CD14-positive monocyte (primary cell): ENCODE data around the gene KIAA1191. TPM values are rescaled to one million over a fixed set of nuclear protein-coding genes. Genes with fewer than 3 reads are reported as not detected.
"Not testable (repeated sequence)": the region's sequence is repeated elsewhere in the genome, so short reads cannot be mapped to it uniquely, and the experiment has no call there.

Experiments
- DNase-seq, 3 donors: peaks; one replicate each; pipeline ENCODE4 v3.0.0-alpha.2; 2011 to 2022
- H2AFZ ChIP-seq: 2 replicates; pipeline ENCODE4 v1.6.0; 2012; ENCODE audit warnings: mild to moderate bottlenecking, low read depth, low read length, inconsistent platforms; ENCODE audit not compliant: insufficient read depth, poor library complexity, severe bottlenecking
- H3K27ac ChIP-seq, 2 donors: 1 replicate in 1 of 2; 2 replicates in 1 of 2; pipeline ENCODE4 v1.5.1; 2012 to 2013; ENCODE audit warnings: low read length in 2 of 2, control low read depth in 1 of 2, inconsistent platforms in 1 of 2, low read depth in 1 of 2, mild to moderate bottlenecking in 1 of 2
- H3K27me3 ChIP-seq, 2 donors: one replicate each; pipeline versions ENCODE4 v1.6.0 to v1.6.1; 2011 to 2013; ENCODE audit warnings: low read length in 2 of 2; ENCODE audit not compliant: control insufficient read depth in 2 of 2, insufficient read depth in 2 of 2
- H3K36me3 ChIP-seq, 2 donors: replicated peaks in 1 of 2; 1 replicate in 1 of 2; 2 replicates in 1 of 2; pipeline versions ENCODE4 v1.5.1 to v1.6.1; 2012 to 2013; ENCODE audit warnings: low read length in 2 of 2, control low read depth in 1 of 2, inconsistent platforms in 1 of 2, mild to moderate bottlenecking in 1 of 2; ENCODE audit not compliant: insufficient read depth in 2 of 2, control insufficient read depth in 1 of 2
- H3K4me1 ChIP-seq, 2 donors: 1 replicate in 1 of 2; 2 replicates in 1 of 2; pipeline versions ENCODE4 v1.5.1 to v1.6.1; 2012 to 2013; ENCODE audit warnings: low read length in 2 of 2, control low read depth in 1 of 2, inconsistent platforms in 1 of 2, mild to moderate bottlenecking in 1 of 2, moderate library complexity in 1 of 2; ENCODE audit not compliant: insufficient read depth in 2 of 2, control insufficient read depth in 1 of 2
- H3K4me2 ChIP-seq: replicated peaks from 2 replicates; pipeline ENCODE3; 2012; ENCODE audit warnings: low read length, moderate library complexity, mild to moderate bottlenecking; ENCODE audit not compliant: poor library complexity, severe bottlenecking; ENCODE audit errors: extremely low read depth
- H3K4me3 ChIP-seq, 3 experiments: fragments of 200-600 bp in 1 of 3; sonication (generic) in 1 of 3; replicated peaks in 1 of 3; 1 replicate in 2 of 3; 2 replicates in 1 of 3; pipeline ENCODE4 v1.5.1; 2011 to 2013; ENCODE audit warnings: low read length in 3 of 3, mild to moderate bottlenecking in 3 of 3, control low read depth in 2 of 3, low read depth in 2 of 3, inconsistent platforms in 1 of 3, moderate library complexity in 1 of 3
- H3K79me2 ChIP-seq: 2 replicates; pipeline ENCODE4 v1.6.0; 2012; ENCODE audit warnings: mild to moderate bottlenecking, control low read depth, inconsistent platforms, low read length, moderate library complexity; ENCODE audit not compliant: insufficient read depth
- H3K9ac ChIP-seq: 2 replicates; pipeline ENCODE4 v1.6.0; 2017; ENCODE audit warnings: low read length, mild to moderate bottlenecking; ENCODE audit not compliant: insufficient read depth, poor library complexity, severe bottlenecking
- H3K9me3 ChIP-seq, 2 donors: replicated peaks in 1 of 2; 1 replicate in 1 of 2; 2 replicates in 1 of 2; pipeline versions ENCODE4 v1.5.1 to v1.6.1; 2012 to 2013; ENCODE audit warnings: low read length in 2 of 2, control low read depth in 1 of 2; ENCODE audit not compliant: control insufficient read depth in 1 of 2, insufficient read depth in 1 of 2
- H4K20me1 ChIP-seq: 2 replicates; pipeline ENCODE4 v1.6.0; 2012; ENCODE audit warnings: mild to moderate bottlenecking, low read length, control low read depth, moderate library complexity; ENCODE audit not compliant: insufficient read depth
- H3K27ac Mint-ChIP-seq, 7 donors: one replicate each; pipeline ENCODE4 v1.8.0; 2020; ENCODE audit warnings: mild to moderate bottlenecking in 7 of 7, mixed read lengths in 7 of 7, moderate library complexity in 6 of 7, inconsistent platforms in 2 of 7
- H3K27me3 Mint-ChIP-seq, 3 donors: one replicate each; pipeline ENCODE4 v1.8.0; 2021 to 2022; ENCODE audit warnings: low read depth in 3 of 3, mild to moderate bottlenecking in 3 of 3, mixed read lengths in 3 of 3, moderate library complexity in 3 of 3, inconsistent platforms in 1 of 3
- H3K36me3 Mint-ChIP-seq, 2 donors: one replicate each; pipeline ENCODE4 v1.8.0; 2020; ENCODE audit warnings: mixed read lengths in 2 of 2, inconsistent platforms in 1 of 2, mild to moderate bottlenecking in 1 of 2
- H3K4me1 Mint-ChIP-seq: one replicate; pipeline ENCODE4 v1.8.0; 2020; ENCODE audit warnings: mild to moderate bottlenecking, mixed read lengths
- H3K4me3 Mint-ChIP-seq, 2 donors: one replicate each; pipeline ENCODE4 v1.8.0; 2020; ENCODE audit warnings: mild to moderate bottlenecking in 2 of 2, mixed read lengths in 2 of 2, moderate library complexity in 1 of 2
- H3K9me3 Mint-ChIP-seq, 7 donors: one replicate each; pipeline ENCODE4 v1.8.0; 2020 to 2022; ENCODE audit warnings: mixed read lengths in 7 of 7, mild to moderate bottlenecking in 6 of 7, moderate library complexity in 6 of 7, inconsistent platforms in 2 of 7
- CTCF ChIP-seq: fragments of 200-600 bp; IDR thresholded peaks from one replicate; pipeline ENCODE4 v1.8.0; 2022; ENCODE audit warnings: antibody characterized with exemption, mild to moderate bottlenecking
- WGBS: methylation state at CpG from one replicate; pipeline ENCODE4 v1.1.5; 2013; ENCODE audit warnings: missing lambda C conversion rate; ENCODE audit not compliant: insufficient coverage; 5-methylcytosine and 5-hydroxymethylcytosine counted together
- intact Hi-C, 2 donors: fragments of 100-400 bp; cut with micrococcal nuclease; formaldehyde crosslinking; loops; one replicate each; pipeline versions ENCODE4 v1.15.0 to v1.15.1; 2023
- polyA plus RNA-seq, 3 donors: library from polyadenylated mRNA; depleted of rRNA in 1 of 3; unstranded in 2 of 3; stranded (reverse) in 1 of 3; fragments of 300-500 nt in 2 of 3; fragments of >200 nt in 1 of 3; fragmentation: Illumina TruSeq in 2 of 3; gene quantifications; 1 replicate in 2 of 3; 2 replicates in 1 of 3; pipeline ENCODE4 v1.2.3, GENCODE V29; 2012 to 2021

KIAA1191 gene
- polyA plus RNA-seq, 3 donors: 32.3 to 36.4 (median 32.5) TPM

- Histone ChIP-seq H3K9me3 (no peaks in the 10 kb centered on the region), H3K27ac (no peak overlapping the region), H2AFZ (no peak overlapping the region), H3K4me2 (no peak overlapping the region), H3K27me3 (no peaks in the 10 kb centered on the region), H3K4me1 (no peaks in the 10 kb centered on the region), H4K20me1 (peaks cover 19% of the 10 kb centered on the region), H3K36me3 (peaks cover 44 to 71% of the 10 kb centered on the region in 2 donors), H3K79me2 (peaks cover 13% of the 10 kb centered on the region), H3K4me3 (no peak overlapping the region), H3K9ac (no peak overlapping the region)
- H3K36me3 Mint-ChIP-seq: peaks cover 64 to 78% of the 10 kb centered on the region in 2 donors
- intact Hi-C loops: no loop called here
- 100% methylated on average over 3 of the region's 5 CpGs for WGBS
- no peak for DNase-seq
- no peaks in the 10 kb centered on the region for H3K27me3 Mint-ChIP-seq
- H3K4me3 Mint-ChIP-seq: no peak overlapping the region
- no peak overlapping the region for H3K27ac Mint-ChIP-seq
- peaks cover 0 to 2% (median 0%) of the 10 kb centered on the region in 7 donors for H3K9me3 Mint-ChIP-seq
- TF ChIP-seq CTCF: no peak
- peaks cover 21% of the 10 kb centered on the region for H3K4me1 Mint-ChIP-seq
Observed at GRCh38 chr5:176408590-176408989, 47.0 kb upstream of the KIAA1191 start.

GRCh38 chr5:176408252-176408573, 46.6 kb upstream of the KIAA1191 start:
- H3K4me3 ChIP-seq, H2AFZ ChIP-seq, H3K79me2 ChIP-seq, intact Hi-C loops, H3K4me3 Mint-ChIP-seq, H3K27me3 Mint-ChIP-seq, H3K4me2 ChIP-seq, DNase-seq, H3K9me3 Mint-ChIP-seq, H3K27me3 ChIP-seq, H3K9me3 ChIP-seq, H3K4me1 ChIP-seq, H3K9ac ChIP-seq, H3K27ac ChIP-seq: not testable (repeated sequence)
- Mint-ChIP-seq H3K27ac (peak overlapping the region in 1 of 7 donors; percentile 4), H3K36me3 (peaks cover 64 to 81% of the 10 kb centered on the region in 2 donors), H3K4me1 (peaks cover 19% of the 10 kb centered on the region)
- H3K36me3 ChIP-seq: peaks cover 44 to 71% of the 10 kb centered on the region in 2 donors
- no CpG with 5 or more reads among the region's 10 CpGs for WGBS
- H4K20me1 ChIP-seq: peaks cover 18% of the 10 kb centered on the region
